HG02623 (cell line): ENCODE results near the gene GUK1.

Source experiments
- ATAC-seq: cut with Tn5 transposase; IDR thresholded peaks from one replicate; pipeline ENCODE4 v1.9.1; 2021; ENCODE audit warnings: moderate library complexity; ENCODE audit not compliant: unreplicated experiment

Gene GUK1, protein sequence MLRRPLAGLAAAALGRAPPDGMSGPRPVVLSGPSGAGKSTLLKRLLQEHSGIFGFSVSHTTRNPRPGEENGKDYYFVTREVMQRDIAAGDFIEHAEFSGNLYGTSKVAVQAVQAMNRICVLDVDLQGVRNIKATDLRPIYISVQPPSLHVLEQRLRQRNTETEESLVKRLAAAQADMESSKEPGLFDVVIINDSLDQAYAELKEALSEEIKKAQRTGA

GRCh38 chr1:228139931-228140723 lies at the start of gene GUK1:
TSS of gene GUK1 (plus strand) at chr1:228140279. CDS start at chr1:228140303, 24 bp downstream.
- ATAC-seq, result peak; percentile 91

- no peak for ATAC-seq
Measured at GRCh38 chr1:228090613-228091081, 49.4 kb upstream of the GUK1 start.

- ATAC-seq, result no peak
Measured at GRCh38 chr1:228091084-228091483, 49.0 kb upstream of the GUK1 start.

- ATAC-seq, result no peak
Measured at GRCh38 chr1:228092342-228093049, 47.6 kb upstream of the GUK1 start.

- ATAC-seq, result no peak
Measured at GRCh38 chr1:228093050-228093906, 46.8 kb upstream of the GUK1 start.

- ATAC-seq, result no peak
Measured at GRCh38 chr1:228094432-228095016, 45.6 kb upstream of the GUK1 start.

- no peak for ATAC-seq
Measured at GRCh38 chr1:228095161-228095560, 44.9 kb upstream of the GUK1 start.

GRCh38 chr1:228095938-228096337 lies 44.1 kb upstream of the GUK1 start:
- ATAC-seq, result no peak

DNA sequence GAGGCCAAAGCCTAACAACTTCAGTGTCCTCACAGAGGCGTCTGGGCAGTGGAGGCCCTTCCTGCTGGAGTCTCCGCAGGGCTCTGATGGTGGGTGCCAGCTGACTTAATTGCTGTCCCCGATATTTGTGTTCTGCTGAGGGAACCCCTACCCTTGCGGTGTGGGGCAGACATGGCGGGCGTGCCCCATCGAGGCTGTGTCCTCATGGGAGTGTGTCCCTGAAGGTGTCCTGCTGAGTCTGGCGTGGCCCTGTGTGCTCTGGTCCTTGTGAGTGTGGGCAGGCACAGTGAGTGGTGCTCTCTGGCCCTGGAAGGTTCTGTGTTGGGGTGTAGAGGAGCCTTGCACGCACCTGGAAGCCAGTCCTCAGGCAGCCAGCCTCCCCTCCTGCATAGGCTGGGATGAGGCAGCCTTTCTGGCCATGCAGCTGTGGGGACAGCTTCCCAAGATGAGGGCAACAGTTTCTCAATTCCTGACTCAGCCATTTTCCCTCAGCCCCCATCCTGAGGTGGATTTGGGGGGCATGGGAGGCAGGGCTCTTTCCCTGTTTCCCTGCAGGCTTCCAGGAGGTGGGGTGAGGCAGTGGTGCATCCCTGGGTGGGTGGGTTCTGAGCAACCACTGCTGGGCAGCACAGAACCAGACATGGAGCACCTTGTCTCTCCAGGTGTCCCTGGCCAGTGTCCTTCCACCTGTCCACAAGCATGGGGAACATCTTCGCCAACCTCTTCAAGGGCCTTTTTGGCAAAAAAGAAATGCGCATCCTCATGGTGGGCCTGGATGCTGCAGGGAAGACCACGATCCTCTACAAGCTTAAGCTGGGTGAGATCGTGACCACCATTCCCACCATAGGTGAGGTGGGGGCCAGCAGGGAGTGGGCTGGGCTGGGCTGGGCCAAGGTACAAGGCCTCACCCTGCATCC lies 43.4 kb upstream of the GUK1 start:
- ATAC-seq, result no peak

DNA sequence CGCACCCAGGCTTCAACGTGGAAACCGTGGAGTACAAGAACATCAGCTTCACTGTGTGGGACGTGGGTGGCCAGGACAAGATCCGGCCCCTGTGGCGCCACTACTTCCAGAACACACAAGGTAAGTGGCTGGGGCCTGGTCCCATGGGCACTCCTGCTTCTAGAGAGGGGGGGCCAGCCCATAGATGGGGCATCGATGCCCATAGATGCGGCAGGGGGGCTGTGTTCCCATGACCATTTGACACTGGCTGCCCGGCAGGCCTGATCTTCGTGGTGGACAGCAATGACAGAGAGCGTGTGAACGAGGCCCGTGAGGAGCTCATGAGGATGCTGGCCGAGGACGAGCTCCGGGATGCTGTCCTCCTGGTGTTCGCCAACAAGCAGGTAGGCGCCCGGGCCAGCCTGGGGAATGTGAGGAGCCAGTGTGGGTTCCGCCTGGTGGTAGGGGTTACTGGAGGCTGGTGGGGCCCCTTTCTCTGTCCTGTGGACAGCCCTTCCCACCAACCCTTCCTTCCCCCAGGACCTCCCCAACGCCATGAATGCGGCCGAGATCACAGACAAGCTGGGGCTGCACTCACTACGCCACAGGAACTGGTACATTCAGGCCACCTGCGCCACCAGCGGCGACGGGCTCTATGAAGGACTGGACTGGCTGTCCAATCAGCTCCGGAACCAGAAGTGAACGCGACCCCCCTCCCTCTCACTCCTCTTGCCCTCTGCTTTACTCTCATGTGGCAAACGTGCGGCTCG lies 42.6 kb upstream of the GUK1 start:
- ATAC-seq, result no peak

GRCh38 chr1:228098323-228098931 lies 41.7 kb upstream of the GUK1 start:
- ATAC-seq, result no peak

DNA sequence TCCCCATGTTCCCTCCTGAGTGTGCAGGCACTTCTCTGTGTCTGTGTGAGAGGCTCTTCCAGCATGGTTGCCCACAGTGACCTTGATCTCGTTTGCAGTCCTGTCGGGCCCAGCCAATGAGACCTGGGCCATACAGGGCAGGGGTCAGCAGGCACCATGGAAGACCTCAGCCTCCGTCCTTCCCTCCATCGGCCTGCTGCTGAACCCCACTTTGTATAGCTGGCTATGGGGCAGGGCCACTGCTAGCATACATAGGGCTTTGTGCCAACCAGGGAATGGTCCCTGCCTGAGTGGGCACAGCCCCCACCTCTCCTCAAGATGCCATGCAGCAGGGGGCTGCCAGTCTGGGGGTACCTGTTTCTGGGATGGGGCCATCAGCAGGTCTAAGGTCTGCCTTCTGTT lies 40.7 kb upstream of the GUK1 start:
- no peak for ATAC-seq

DNA sequence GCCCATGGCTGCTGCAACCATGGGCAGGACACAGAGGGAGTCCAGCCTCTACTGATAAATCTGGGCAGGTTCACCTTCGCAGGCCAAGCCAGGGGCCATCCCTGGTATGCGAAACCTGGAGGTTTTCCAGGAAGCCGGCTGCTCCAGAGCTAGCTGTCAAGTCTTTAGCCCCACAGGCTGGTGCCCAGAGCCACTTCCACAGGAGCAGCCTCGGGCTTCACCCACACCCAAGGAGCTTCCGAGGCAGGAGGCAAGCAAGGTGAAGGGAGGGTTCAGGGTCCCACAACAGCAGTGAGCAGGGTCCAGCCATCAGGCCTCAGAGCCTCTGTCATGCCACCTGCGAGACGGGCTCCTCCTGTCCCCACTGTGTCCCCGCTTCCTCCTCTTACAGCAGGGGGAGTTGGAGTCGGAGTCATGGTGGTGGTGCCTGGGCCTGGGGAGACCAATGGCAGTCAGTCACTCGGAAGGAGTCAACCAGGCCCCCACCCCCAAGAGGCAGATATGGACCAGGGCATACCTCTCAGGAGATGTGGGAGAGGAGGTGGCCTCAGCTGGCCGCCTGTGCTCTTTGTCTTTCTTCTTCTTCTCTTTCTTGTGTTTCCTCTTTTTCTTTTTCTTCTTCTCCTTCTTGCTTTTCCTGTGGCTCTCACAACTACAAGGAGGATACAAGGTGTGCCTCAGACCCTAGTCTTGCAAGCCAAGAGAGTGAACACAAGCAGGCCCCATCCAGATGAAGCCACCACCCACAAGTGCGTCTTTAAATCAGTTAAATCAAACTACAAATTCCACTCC lies 39.1 kb upstream of the GUK1 start:
- no peak for ATAC-seq

- ATAC-seq, result no peak
Measured at GRCh38 chr1:228101614-228101993, 38.5 kb upstream of the GUK1 start.

DNA sequence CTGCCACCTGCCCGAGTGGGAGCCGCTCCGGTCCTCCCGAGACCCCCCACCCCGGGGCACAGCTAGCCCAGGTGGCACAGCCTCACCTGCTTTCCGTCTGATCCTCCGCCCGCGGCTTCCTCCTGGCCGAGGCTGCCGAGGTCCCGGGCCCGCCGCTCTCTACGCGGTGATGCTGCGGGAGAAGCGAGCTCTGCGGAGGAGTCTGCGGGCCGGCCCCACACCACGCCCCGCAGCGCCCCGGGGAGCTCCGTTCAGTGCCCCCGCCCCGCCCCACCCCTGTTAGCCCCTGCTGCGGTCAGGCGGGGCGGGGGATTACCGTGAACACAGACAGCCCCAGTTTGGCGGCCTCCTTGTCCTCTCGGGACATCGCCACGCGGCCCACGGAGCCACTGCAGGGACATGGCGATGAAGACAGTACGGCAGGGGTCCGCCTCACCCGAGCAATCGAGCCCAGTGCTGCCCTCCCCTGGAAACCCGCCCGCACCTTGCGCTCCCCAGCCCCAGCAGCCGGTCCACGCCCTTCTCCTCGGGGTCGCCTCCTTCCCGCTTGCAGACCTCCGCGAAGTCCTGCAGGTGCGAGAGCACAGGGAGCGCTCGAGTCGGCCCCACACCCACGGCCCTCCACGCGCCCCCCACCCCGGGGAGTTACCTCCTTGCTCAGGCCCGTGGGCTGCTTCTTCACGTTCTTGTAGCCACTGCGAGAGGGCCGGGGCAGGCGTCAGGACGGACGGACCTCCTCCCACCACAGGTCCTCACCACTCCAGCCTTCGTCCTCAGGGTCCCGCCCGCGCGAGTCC lies 37.9 kb upstream of the GUK1 start:
- ATAC-seq, result no peak

- ATAC-seq, result peak; percentile 70
Measured at GRCh38 chr1:228102791-228103620, 37.1 kb upstream of the GUK1 start, which contains the start of gene C1orf35. TSS of gene C1orf35 (minus strand) at chr1:228103325. CDS start at chr1:228103227, 98 bp downstream.
